Colonic mucosa (tissue), 4 donors: ENCODE results near the gene DNAH9. TPM values are rescaled to one million over a fixed set of nuclear protein-coding genes. Genes with fewer than 3 reads are reported as not detected.

Source experiments
- DNase-seq: peaks from one replicate; pipeline ENCODE4 v3.0.0-alpha.2; 2020
- H3K27ac ChIP-seq: fragments of 200-600 bp; one replicate; pipeline ENCODE4 v1.8.0; 2021
- H3K27me3 ChIP-seq: fragments of 200-600 bp; one replicate; pipeline ENCODE4 v1.8.0; 2021
- H3K36me3 ChIP-seq: fragments of 200-600 bp; one replicate; pipeline ENCODE4 v1.8.0; 2021
- H3K4me1 ChIP-seq: fragments of 200-600 bp; one replicate; pipeline ENCODE4 v1.8.0; 2021; ENCODE audit warnings: mild to moderate bottlenecking
- H3K4me3 ChIP-seq: fragments of 200-600 bp; one replicate; pipeline ENCODE4 v1.8.0; 2021
- H3K9ac ChIP-seq, 2 donors: one replicate each; pipeline ENCODE4 v1.7.0; 2013; ENCODE audit warnings: control low read depth in 2 of 2, low read depth in 2 of 2, low read length in 2 of 2
- H3K9me3 ChIP-seq: fragments of 200-600 bp; one replicate; pipeline ENCODE4 v1.8.0; 2021
- CTCF ChIP-seq: fragments of 200-600 bp; IDR thresholded peaks from one replicate; pipeline ENCODE4 v1.8.0; 2022; ENCODE audit warnings: antibody characterized with exemption, mild to moderate bottlenecking
- intact Hi-C: fragments of 100-400 bp; cut with DNase I; formaldehyde crosslinking; loops from one replicate; pipeline ENCODE4 v1.14.1; 2022
- total RNA-seq, 2 donors: library from RNA; stranded (reverse); fragmentation: NEBNext Ultra II Directional in 1 of 2; extraction: Animal tissue kit (Norgen Biotek cat#: 25700) in 1 of 2; gene quantifications; one replicate each; pipeline ENCODE4 v1.2.1, GENCODE V29; 2021
- donor health status: healthy.
- donor health status: DM: no; HTN: no; CAD: no.
- donor health status: DM: no; HTN: no; CAD: no.

Gene DNAH9
- total RNA-seq, 2 donors from 2014 or later = 0.40 to 0.69 TPM

GRCh38 chr17:11554042-11554441, 44.2 kb upstream of the DNAH9 start:
- no peak for TF ChIP-seq CTCF
- Histone ChIP-seq H3K4me3 (no peak overlapping the region), H3K9ac (no peak overlapping the region), H3K27ac (no peak overlapping the region), H3K4me1 (no peaks in the 10 kb centered on the region), H3K9me3 (no peaks in the 10 kb centered on the region), H3K27me3 (no peaks in the 10 kb centered on the region), H3K36me3 (no peaks in the 10 kb centered on the region)
- DNase-seq = no peak
- intact Hi-C loops = no loop called here

- no peak for DNase-seq
- H3K4me1 ChIP-seq = no peaks in the 10 kb centered on the region
- TF ChIP-seq CTCF = no peak
- intact Hi-C loops = no loop called here
- no peaks in the 10 kb centered on the region for H3K9me3 ChIP-seq
- no peaks in the 10 kb centered on the region for H3K36me3 ChIP-seq
- no peaks in the 10 kb centered on the region for H3K27me3 ChIP-seq
- no peak overlapping the region for H3K9ac ChIP-seq
- no peak overlapping the region for H3K27ac ChIP-seq
- no peak overlapping the region for H3K4me3 ChIP-seq
These were observed 43.7 kb upstream of the DNAH9 start for GRCh38 chr17:11554542-11554941.

- no peak for TF ChIP-seq CTCF
- peak; percentile 1 for DNase-seq
- Histone ChIP-seq H3K9ac (no peak overlapping the region), H3K9me3 (no peaks in the 10 kb centered on the region), H3K4me1 (no peaks in the 10 kb centered on the region), H3K36me3 (no peaks in the 10 kb centered on the region), H3K27me3 (no peaks in the 10 kb centered on the region), H3K27ac (no peak overlapping the region), H3K4me3 (no peak overlapping the region)
- intact Hi-C loops = no loop called here
These were observed 42.7 kb upstream of the DNAH9 start for GRCh38 chr17:11555530-11555929.

DNA sequence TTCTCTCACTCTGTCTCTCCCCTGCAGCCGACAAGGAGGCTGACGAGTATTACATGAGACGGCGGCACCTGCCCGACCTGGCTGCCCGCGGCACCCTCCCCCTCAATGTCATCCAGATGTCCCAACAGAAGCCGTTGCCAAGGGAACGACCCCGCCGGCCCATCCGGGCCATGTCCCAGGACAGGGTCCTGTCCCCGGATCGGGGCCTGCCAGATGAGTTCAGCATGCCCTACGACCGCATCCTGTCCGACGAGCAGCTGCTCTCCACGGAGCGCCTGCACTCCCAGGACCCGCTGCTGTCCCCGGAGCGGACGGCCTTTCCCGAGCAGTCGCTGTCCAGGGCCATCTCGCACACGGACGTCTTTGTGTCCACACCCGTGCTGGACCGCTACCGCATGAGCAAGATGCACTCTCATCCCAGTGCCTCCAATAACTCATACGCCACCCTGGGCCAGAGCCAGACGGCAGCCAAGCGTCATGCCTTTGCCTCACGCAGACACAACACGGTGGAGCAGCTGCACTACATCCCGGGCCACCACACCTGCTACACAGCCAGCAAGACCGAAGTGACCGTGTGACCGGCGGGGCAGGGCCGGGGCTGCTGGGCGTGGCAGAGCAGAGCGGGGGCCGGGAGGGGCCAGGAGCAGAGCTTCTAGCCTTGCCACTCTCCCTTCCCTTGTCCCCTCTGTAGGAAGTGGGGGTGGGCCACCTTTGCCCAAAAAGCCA, 40.4 kb upstream of the DNAH9 start:
- TF ChIP-seq CTCF = no peak

DNA sequence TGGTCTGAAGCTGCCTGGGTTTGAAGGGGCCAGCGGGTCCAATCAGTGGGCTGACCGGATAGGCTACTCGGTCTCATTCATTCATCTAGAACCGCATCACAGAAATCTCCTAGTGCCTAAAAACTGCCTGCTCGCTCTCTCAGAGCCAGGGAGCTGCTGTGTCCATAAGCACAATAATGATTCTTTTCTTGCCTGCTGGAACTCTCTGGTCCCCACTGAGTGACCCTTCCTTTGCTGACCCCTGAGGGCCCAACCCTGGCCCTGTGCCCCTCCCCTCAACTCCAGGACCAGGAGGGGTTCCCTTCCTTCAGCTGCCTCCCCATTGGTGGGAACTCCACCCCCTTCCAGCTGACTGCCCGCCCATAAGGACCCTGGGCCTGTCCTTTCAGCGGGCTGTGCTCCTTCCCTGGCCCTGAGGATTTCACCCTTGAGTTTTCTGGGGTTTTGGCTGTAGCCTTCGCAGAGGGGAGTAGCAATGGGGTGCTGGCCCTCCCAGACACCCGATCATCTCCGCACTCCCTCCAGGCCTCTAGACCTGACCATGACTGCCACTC, 39.5 kb upstream of the DNAH9 start:
- no peak for TF ChIP-seq CTCF
- intact Hi-C loops = no loop called here
- no peak overlapping the region for H3K4me3 ChIP-seq
- no peak overlapping the region for H3K27ac ChIP-seq
- H3K9ac ChIP-seq = no peak overlapping the region
- DNase-seq = peak; percentile 6
- H3K27me3 ChIP-seq = no peaks in the 10 kb centered on the region
- no peaks in the 10 kb centered on the region for H3K9me3 ChIP-seq
- no peaks in the 10 kb centered on the region for H3K4me1 ChIP-seq
- no peaks in the 10 kb centered on the region for H3K36me3 ChIP-seq

More for the DNA sequence above, 40.4 kb upstream of the DNAH9 start:
- H3K27me3 ChIP-seq = no peaks in the 10 kb centered on the region
- no peak overlapping the region for H3K4me3 ChIP-seq
- DNase-seq = peak; percentile 9
- H3K9me3 ChIP-seq = no peaks in the 10 kb centered on the region
- H3K9ac ChIP-seq = no peak overlapping the region
- no peaks in the 10 kb centered on the region for H3K4me1 ChIP-seq
- H3K27ac ChIP-seq = no peak overlapping the region
- no peaks in the 10 kb centered on the region for H3K36me3 ChIP-seq
- intact Hi-C loops = no loop called here
